Measurements from ENCODE around the gene MS4A5.

GRCh38 chr11:60394666-60395380, 34.5 kb upstream of the MS4A5 start:
- TF ChIP-seq CTCF (IDR thresholded peaks at IDR 0.05), result no peak
- no peak for TF ChIP-seq POLR2A (IDR thresholded peaks at IDR 0.05)

Measured in esophagus squamous epithelium (tissue), 4 donors.